Measurements from ENCODE around the gene PLPPR4. TPM values are rescaled to one million over a fixed set of nuclear protein-coding genes. Genes with fewer than 3 reads are reported as not detected.
"Not testable (repeated sequence)": the region's sequence is repeated elsewhere in the genome, so short reads cannot be mapped to it uniquely, and the experiment has no call there.

Gene PLPPR4
- polyA plus RNA-seq, 4 donors = 1.3 to 1.7 (median 1.5) TPM

GRCh38 chr1:99265124-99265523, 832 bp downstream of the PLPPR4 start:
- no peak for DNase-seq (ENCODE audit: low read depth in 4 of 4, low spot score in 2 of 4)

GRCh38 chr1:99266726-99267125, 2.4 kb downstream of the PLPPR4 start:
- DNase-seq (ENCODE audit: low read depth in 4 of 4, low spot score in 2 of 4) = no peak

DNA sequence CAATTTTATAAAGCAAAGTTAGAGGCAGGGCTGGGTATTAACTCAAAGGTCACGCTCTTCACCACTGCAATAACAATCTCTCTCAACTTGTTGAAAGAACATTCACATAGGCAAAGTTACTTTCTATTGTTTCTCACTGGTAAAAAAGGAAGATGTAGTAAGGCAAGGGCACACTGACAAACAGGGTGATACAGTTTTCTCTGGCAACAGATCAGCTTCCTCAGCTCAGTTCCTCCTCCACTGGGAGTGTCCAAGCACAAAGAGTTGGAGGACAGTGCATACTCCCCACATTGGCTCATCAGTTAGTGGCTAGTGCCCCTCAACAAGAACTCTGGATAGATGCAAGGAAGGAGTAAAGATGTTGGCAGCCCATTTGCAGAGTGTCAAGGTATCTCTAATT, 3.7 kb downstream of the PLPPR4 start:
- DNase-seq (ENCODE audit: low read depth in 4 of 4, low spot score in 2 of 4) = no peak

DNA sequence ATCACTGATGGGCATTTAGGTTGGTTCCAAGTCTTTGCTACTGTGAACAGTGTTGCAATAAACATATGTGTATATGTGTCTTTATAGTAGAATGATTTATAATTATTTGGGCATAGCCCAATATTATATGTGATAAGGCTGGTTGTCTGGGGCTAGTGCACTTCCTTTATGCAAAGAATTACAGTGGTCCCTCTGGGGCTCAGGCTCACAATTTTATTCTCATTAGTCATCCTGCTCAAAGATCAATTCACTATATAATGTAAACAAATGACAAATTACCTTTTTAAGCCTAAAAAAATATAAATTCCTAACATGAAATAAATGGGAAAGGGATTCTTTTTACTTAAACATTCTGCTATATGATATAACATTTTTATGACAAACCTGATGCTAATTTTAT, 5.0 kb downstream of the PLPPR4 start:
- no peak for DNase-seq (ENCODE audit: low read depth in 4 of 4, low spot score in 2 of 4)

GRCh38 chr1:99270646-99271045, 6.4 kb downstream of the PLPPR4 start:
- no peak for DNase-seq (ENCODE audit: low read depth in 4 of 4, low spot score in 2 of 4)

GRCh38 chr1:99271249-99271648, 7.0 kb downstream of the PLPPR4 start:
- no peak for DNase-seq (ENCODE audit: low read depth in 4 of 4, low spot score in 2 of 4)

GRCh38 chr1:99277066-99277465, 12.8 kb downstream of the PLPPR4 start:
- no peak for DNase-seq (ENCODE audit: low read depth in 4 of 4, low spot score in 2 of 4)

DNA sequence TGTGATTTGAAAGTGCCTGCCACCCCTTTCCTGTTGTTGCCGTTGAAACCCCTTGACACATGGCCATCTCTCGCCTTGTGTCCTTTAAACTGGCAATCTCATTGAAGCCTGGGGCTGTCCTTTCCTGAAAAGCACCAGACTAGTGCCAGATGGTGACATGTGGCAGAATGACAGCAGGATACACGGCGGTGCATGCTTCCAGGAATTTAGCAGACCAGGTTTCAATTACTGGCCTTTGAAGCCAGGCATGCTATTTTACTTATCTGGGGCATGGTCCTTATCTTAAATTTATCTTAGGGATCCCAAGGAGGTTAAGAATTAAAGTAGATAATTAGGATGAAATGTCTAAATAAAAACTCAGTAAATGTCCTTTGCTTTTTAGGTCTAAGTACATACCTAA, 15.2 kb downstream of the PLPPR4 start:
- no peak for DNase-seq (ENCODE audit: low read depth in 4 of 4, low spot score in 2 of 4)

- DNase-seq (ENCODE audit: low read depth in 4 of 4, low spot score in 2 of 4) = no peak
Measured at GRCh38 chr1:99281105-99281504, 16.8 kb downstream of the PLPPR4 start.

DNA sequence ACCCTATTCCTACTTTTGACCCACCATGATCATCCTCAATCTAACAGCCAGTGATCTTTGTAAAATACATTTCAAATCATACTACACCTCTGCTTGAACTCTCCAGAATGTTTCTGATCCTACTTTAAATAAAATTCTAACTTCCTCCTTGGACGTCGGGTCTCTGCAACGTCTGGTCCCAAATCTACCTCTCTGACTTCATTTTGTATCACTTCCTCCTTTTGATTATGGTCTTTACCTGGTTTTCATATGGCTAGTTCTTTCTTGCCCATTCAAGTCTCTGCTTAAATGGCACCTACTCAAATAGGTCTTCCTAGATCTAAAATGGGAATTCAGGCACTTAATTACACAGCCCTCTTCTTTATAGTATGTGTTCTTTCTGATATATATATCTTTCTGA, 18.2 kb downstream of the PLPPR4 start:
- no peak for DNase-seq (ENCODE audit: low read depth in 4 of 4, low spot score in 2 of 4)

DNA sequence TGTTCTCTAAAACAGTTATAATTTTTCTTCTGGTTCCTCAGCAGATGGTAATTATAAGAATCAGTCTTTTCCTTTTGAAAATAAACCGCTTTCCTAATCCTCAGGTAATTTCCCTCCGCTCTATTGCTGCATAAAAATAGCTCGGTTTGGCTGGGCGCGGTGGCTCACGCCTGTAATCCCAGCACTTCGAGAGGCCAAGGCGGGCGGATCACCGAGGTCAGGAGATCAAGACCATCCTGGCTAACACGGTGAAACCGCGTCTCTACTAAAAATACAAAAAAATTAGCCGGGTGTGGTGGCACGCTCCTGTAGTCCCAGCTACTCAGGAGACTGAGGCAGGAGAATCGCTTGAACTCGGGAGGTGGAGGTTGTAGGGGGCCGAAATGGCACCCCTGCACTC, 19.2 kb downstream of the PLPPR4 start:
- not testable (repeated sequence) for DNase-seq (ENCODE audit: low read depth in 4 of 4, low spot score in 2 of 4)

GRCh38 chr1:99292886-99293285, 28.6 kb downstream of the PLPPR4 start:
- no peak for DNase-seq (ENCODE audit: low read depth in 4 of 4, low spot score in 2 of 4)

DNA sequence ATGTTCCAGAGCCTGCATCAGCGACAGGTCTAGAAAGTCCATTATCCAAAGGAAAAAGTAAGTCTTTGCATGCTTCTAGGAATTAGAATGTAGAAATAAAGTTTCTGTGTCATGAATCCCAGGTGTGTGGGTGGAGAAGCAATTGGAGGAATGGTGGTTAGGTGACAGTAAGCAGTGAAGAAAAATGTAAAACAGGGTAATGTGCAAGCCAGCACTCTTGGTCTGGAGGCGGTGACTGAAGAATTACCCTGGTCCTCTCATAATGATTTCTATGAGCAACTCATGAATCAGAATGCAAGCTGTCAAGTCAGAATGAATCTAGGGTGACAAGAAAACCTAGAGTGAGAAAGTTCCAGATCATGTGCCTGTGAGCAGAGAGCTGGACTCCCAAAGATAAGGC, 33.6 kb downstream of the PLPPR4 start:
- no peak for DNase-seq (ENCODE audit: low read depth in 4 of 4, low spot score in 2 of 4)

- no peak for DNase-seq (ENCODE audit: low read depth in 4 of 4, low spot score in 2 of 4)
Measured at GRCh38 chr1:99304725-99305282, 40.5 kb downstream of the PLPPR4 start.

DNA sequence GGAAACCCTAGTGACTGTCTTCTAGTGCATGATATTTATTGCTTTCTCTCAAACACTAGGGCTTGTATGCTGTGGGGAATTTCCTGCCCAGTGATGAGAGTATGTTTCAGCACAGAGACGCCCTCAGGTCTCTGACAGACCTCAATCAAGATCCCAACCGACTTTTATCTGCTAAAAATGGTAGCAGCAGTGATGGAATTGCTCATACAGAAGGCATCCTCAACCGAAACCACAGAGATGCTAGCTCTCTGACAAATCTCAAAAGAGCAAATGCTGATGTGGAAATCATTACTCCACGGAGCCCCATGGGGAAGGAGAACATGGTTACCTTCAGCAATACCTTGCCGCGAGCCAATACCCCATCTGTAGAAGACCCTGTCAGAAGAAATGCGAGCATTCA, 41.3 kb downstream of the PLPPR4 start:
- no peak for DNase-seq (ENCODE audit: low read depth in 4 of 4, low spot score in 2 of 4)

DNA sequence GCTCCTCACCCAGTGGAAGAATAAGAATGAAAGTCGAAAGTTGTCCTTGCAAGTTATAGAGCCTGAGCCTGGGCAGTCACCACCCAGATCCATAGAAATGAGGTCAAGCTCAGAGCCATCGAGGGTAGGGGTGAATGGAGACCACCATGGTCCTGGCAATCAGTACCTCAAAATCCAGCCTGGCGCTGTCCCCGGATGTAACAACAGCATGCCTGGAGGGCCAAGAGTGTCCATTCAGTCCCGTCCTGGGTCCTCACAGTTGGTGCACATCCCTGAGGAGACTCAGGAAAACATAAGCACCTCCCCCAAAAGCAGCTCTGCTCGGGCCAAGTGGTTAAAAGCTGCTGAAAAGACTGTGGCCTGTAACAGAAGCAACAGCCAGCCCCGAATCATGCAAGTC, 41.8 kb downstream of the PLPPR4 start:
- DNase-seq (ENCODE audit: low read depth in 4 of 4, low spot score in 2 of 4) = no peak

- no peak for DNase-seq (ENCODE audit: low read depth in 4 of 4, low spot score in 2 of 4)
Measured at GRCh38 chr1:99306644-99307043, 42.4 kb downstream of the PLPPR4 start.

DNA sequence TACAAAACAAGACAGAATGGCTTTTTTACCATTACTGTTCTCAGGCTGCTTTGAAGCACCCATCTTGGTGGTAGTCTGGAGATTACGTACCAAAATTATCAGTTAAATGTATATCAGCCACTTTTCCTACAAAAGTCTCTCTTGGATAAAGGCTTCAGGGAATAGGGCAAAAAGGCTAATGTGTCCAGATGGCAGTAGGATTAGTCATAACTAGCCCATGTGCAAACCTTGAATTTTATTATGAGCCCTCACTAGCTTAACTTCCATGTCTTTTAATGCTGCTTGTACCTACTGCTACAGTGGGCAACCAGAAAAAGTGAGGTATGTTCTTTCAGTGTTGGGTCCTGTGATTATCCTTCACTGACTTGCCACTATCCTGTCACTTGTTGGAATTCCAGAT, 51.0 kb downstream of the PLPPR4 start:
- DNase-seq (ENCODE audit: low read depth in 4 of 4, low spot score in 2 of 4) = no peak

DNA sequence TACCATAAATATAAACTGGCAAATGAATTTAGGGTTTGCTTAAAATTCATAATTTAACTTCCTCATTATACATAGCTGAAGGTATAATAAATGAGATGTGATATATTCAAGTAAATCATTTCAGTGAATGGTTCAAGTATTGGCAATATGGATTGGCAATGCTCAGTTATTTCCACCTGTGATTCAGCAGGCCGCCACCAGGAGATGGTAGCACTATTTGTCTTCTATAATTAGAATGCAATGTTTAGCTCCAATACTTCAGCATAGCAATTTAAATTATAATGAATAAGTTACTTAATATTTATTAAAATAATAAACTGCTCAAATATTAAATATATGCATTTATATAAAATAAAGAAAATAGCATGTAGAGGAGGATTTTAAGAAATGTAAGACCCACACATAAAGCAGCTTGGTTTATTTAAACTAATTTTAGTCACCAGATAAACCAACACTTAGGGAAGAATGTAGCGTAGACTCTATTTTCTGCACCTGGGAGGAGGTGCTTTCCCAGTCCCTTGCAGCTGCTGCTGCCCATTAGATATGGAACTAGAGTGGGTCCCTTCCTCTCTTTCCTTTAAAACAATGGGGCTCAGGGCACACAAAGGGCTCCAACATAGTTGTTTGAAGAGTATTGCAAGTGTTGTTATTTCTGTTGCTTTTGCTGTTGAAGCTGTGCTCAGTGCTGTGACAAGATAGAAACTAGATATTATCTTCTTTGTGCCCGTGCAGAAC, 62.1 kb downstream of the PLPPR4 start:
- DNase-seq (ENCODE audit: low read depth in 4 of 4, low spot score in 2 of 4) = no peak

DNA sequence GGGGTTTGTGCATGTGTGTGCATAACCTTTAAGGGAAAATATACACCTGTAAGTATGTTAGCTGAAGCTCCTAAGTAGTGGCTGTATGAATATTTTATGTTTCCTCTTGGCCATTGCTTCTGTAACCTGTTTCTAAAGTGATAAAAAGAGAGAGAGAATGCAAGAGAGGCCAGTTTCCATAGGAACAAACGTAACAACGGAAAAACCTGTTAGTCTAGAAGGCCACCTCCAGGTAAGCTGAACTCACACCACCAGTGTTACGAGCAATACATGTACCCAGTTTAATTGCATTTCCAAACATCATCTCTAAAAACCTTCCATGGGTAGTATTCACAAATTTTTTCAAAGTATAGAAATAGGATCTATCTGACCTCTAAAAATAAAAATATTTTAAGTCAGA, 63.1 kb downstream of the PLPPR4 start:
- DNase-seq (ENCODE audit: low read depth in 4 of 4, low spot score in 2 of 4) = peak in 3 of 4 donors; percentile 5 to 36 (median 9)

DNA sequence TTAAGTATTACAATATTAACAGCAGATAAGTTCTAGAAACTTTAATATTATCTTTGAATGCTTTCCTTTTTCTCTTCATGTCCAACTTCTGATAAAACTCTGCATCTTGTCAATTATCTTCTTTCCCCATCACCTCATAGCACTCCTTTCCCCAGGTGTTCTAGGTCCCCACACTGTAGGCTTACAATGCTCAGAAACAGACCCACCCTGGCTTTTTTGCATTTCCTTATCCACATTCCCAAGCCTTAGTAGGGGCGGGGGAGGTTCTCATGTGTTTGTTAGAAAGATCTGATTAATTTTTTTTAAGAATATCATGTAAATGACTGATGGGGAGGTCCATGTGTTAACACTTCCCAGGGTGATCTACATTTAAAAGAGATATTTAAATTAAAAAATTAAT, 63.9 kb downstream of the PLPPR4 start:
- no peak for DNase-seq (ENCODE audit: low read depth in 4 of 4, low spot score in 2 of 4)

GRCh38 chr1:99331083-99331482, 66.8 kb downstream of the PLPPR4 start:
- no peak for DNase-seq (ENCODE audit: low read depth in 4 of 4, low spot score in 2 of 4)

GRCh38 chr1:99331636-99332035, 67.3 kb downstream of the PLPPR4 start:
- no peak for DNase-seq (ENCODE audit: low read depth in 4 of 4, low spot score in 2 of 4)
